ENCODE measurements around the gene ZMPSTE24. TPM values are rescaled to one million over a fixed set of nuclear protein-coding genes. Genes with fewer than 3 reads are reported as not detected.

The ZMPSTE24 gene
- total RNA-seq, 1 experiment from 2014 or later = 39.6 TPM

Other genes with a start within 250 kb of the ZMPSTE24 start
- gene CAP1, start 217.5 kb upstream of the ZMPSTE24 start, total RNA-seq (2021; ENCODE audit: unreplicated experiment) = 274 TPM
- 46.8 TPM for gene PPT1, start 161.0 kb upstream of the ZMPSTE24 start, total RNA-seq (2021; ENCODE audit: unreplicated experiment)
- gene RLF, start 96.8 kb upstream of the ZMPSTE24 start, total RNA-seq (2021; ENCODE audit: unreplicated experiment) = 20.5 TPM
- not detected for gene TMCO2, start 10.3 kb upstream of the ZMPSTE24 start, total RNA-seq (2021; ENCODE audit: unreplicated experiment)
- gene COL9A2, start 59.0 kb downstream of the ZMPSTE24 start, total RNA-seq (2021; ENCODE audit: unreplicated experiment) = 2.4 TPM
- 16.4 TPM for gene SMAP2, start 115.5 kb downstream of the ZMPSTE24 start, total RNA-seq (2021; ENCODE audit: unreplicated experiment)
- gene ZFP69B, start 192.2 kb downstream of the ZMPSTE24 start, total RNA-seq (2021; ENCODE audit: unreplicated experiment) = 0.27 TPM
- not detected for gene ZFP69, start 219.1 kb downstream of the ZMPSTE24 start, total RNA-seq (2021; ENCODE audit: unreplicated experiment)